Activated CD8-positive, alpha-beta memory T cell treated with anti-CD3 and anti-CD28 coated beads, Interleukin-2, amount 50 U/mL, for 24 hours (primary cell): ENCODE data around the gene KIAA0753.

Source experiments
- DNase-seq: peaks from one replicate; pipeline ENCODE4 v3.0.0-alpha.2; 2020; ENCODE audit errors: extremely low read depth

Gene KIAA0753

GRCh38 chr17:6640536-6641246 lies at the start of gene KIAA0753, which contains the start of gene TXNDC17:
TSS of gene KIAA0753 (minus strand) at chr17:6640711. CDS start at chr17:6635103, 5,608 bp downstream.
TSS of gene TXNDC17 (plus strand) at chr17:6641060. CDS start at chr17:6641083, 23 bp downstream.
- peak; percentile 88 for DNase-seq

- no peak for DNase-seq
Observed at GRCh38 chr17:6688944-6689343, 48.4 kb upstream of the KIAA0753 start.

- no peak for DNase-seq
Observed at GRCh38 chr17:6686026-6686425, 45.5 kb upstream of the KIAA0753 start.

- no peak for DNase-seq
Observed at GRCh38 chr17:6684881-6685767, 44.6 kb upstream of the KIAA0753 start.

GRCh38 chr17:6684460-6684783 lies 43.9 kb upstream of the KIAA0753 start:
- DNase-seq = no peak

- no peak for DNase-seq
Observed at GRCh38 chr17:6683730-6684459, 43.4 kb upstream of the KIAA0753 start.

- no peak for DNase-seq
Observed at GRCh38 chr17:6683081-6683684, 42.7 kb upstream of the KIAA0753 start.

GRCh38 chr17:6682339-6682738 lies 41.8 kb upstream of the KIAA0753 start:
- DNase-seq = no peak

- no peak for DNase-seq
Observed at GRCh38 chr17:6681671-6682070, 41.2 kb upstream of the KIAA0753 start.

GRCh38 chr17:6681176-6681575 lies 40.7 kb upstream of the KIAA0753 start:
- no peak for DNase-seq

GRCh38 chr17:6679241-6679640 lies 38.7 kb upstream of the KIAA0753 start:
- DNase-seq = no peak

- no peak for DNase-seq
Observed at GRCh38 chr17:6677946-6678345, 37.4 kb upstream of the KIAA0753 start.

GRCh38 chr17:6677158-6677831 lies 36.8 kb upstream of the KIAA0753 start:
- DNase-seq = no peak

GRCh38 chr17:6676802-6677157 lies 36.3 kb upstream of the KIAA0753 start:
- no peak for DNase-seq

GRCh38 chr17:6675201-6675825 lies 34.8 kb upstream of the KIAA0753 start:
- DNase-seq = no peak

GRCh38 chr17:6674586-6674985 lies 34.1 kb upstream of the KIAA0753 start:
- no peak for DNase-seq

GRCh38 chr17:6671431-6671830 lies 30.9 kb upstream of the KIAA0753 start:
- no peak for DNase-seq

GRCh38 chr17:6670999-6671398 lies 30.5 kb upstream of the KIAA0753 start:
- DNase-seq = no peak

GRCh38 chr17:6670571-6670970 lies 30.1 kb upstream of the KIAA0753 start:
- no peak for DNase-seq

- DNase-seq = no peak
Observed at GRCh38 chr17:6669479-6670212, 29.1 kb upstream of the KIAA0753 start.
